Measurements from ENCODE around the gene METRN.

- TF ChIP-seq CTCF (conservative IDR thresholded peaks at IDR 0.05 in 1 of 2, IDR thresholded peaks at IDR 0.05 in 1 of 2; ENCODE audit: low read depth in 1 of 2, low read length in 2 of 2) (no peak), EZH2 (IDR thresholded peaks at IDR 0.05; ENCODE audit: low read length, missing control alignments) (no peak)
Observed at GRCh38 chr16:666572-666971, 48.3 kb upstream of the METRN start.

Measured in fibroblast of lung (primary cell).